HepG2 (cell line): Measurements from ENCODE around the gene PAQR5. TPM values are rescaled to one million over a fixed set of nuclear protein-coding genes. Genes with fewer than 3 reads are reported as not detected.
A peak's percentile ranks its signal among the peaks of the same experiment; 100 is the strongest.

Experiments used
- EEA1 ChIP-seq: sonication (generic); formaldehyde crosslinking; IDR thresholded peaks from 2 replicates; pipeline ENCODE4 v1.5.1; 2020; ENCODE audit warnings: mild to moderate bottlenecking, missing genetic modification reagents, borderline replicate concordance
- GATAD1 ChIP-seq: IDR thresholded peaks from 2 replicates; pipeline ENCODE4 v1.6.1; 2016; ENCODE audit warnings: missing genetic modification reagents, missing compliant biosample characterization
- GFI1 ChIP-seq: sonication (generic); formaldehyde crosslinking; IDR thresholded peaks from 2 replicates; pipeline ENCODE4 v1.5.0; 2020; ENCODE audit warnings: missing genetic modification reagents, mild to moderate bottlenecking, borderline replicate concordance
- KLF16 ChIP-seq, 2 experiments: sonication (generic) in 1 of 2; formaldehyde crosslinking in 1 of 2; IDR thresholded peaks; 2 replicates each; pipeline versions ENCODE4 v1.6.1 to v1.8.0; 2016 to 2023; ENCODE audit warnings: missing genetic modification reagents in 2 of 2, missing compliant biosample characterization in 1 of 2
- PHF21A ChIP-seq: sonication (generic); formaldehyde crosslinking; IDR thresholded peaks from 2 replicates; pipeline ENCODE4 v1.5.0; 2020; ENCODE audit warnings: mild to moderate bottlenecking, missing genetic modification reagents
- PHF8 ChIP-seq: sonication (generic); formaldehyde crosslinking; IDR thresholded peaks from 2 replicates; pipeline ENCODE4 v1.5.0; 2020; ENCODE audit warnings: missing genetic modification reagents
- RARG ChIP-seq: sonication (generic); formaldehyde crosslinking; IDR thresholded peaks from 2 replicates; pipeline ENCODE4 v1.4.0; 2020; ENCODE audit warnings: low read depth, mild to moderate bottlenecking, missing genetic modification reagents
- SOX13 ChIP-seq, 3 experiments: fragments of 450-650 bp in 1 of 3; sonication (generic) in 1 of 3; formaldehyde crosslinking in 1 of 3; IDR thresholded peaks in 2 of 3; conservative IDR thresholded peaks in 1 of 3; 2 replicates each; pipeline versions ENCODE4 v1.5.0 to v1.6.1; 2016 to 2020; ENCODE audit warnings: antibody characterized with exemption in 1 of 3, mild to moderate bottlenecking in 1 of 3, missing compliant biosample characterization in 1 of 3, missing genetic modification reagents in 1 of 3, moderate library complexity in 1 of 3
- SRY ChIP-seq: sonication (generic); formaldehyde crosslinking; IDR thresholded peaks from 2 replicates; pipeline ENCODE4 v1.8.0; 2022; ENCODE audit warnings: mild to moderate bottlenecking, missing genetic modification reagents
- TAF15 ChIP-seq: fragments of 200-400 bp; formaldehyde crosslinking; IDR thresholded peaks from one replicate; pipeline ENCODE4 v1.6.1; 2018; ENCODE audit warnings: mild to moderate bottlenecking, low read depth, low read length; ENCODE audit not compliant: poor library complexity, severe bottlenecking
- YEATS2 ChIP-seq: sonication (generic); formaldehyde crosslinking; IDR thresholded peaks from 2 replicates; pipeline ENCODE4 v1.4.0; 2020; ENCODE audit warnings: missing genetic modification reagents, borderline replicate concordance
- YEATS4 ChIP-seq: sonication (generic); formaldehyde crosslinking; IDR thresholded peaks from 2 replicates; pipeline ENCODE4 v1.4.0; 2020; ENCODE audit warnings: missing genetic modification reagents, borderline replicate concordance
- ZC3H4 ChIP-seq: sonication (generic); formaldehyde crosslinking; IDR thresholded peaks from 2 replicates; pipeline ENCODE4 v1.4.0; 2020; ENCODE audit warnings: missing genetic modification reagents, borderline replicate concordance
- ZNF350 ChIP-seq: sonication (generic); formaldehyde crosslinking; IDR thresholded peaks from 2 replicates; pipeline ENCODE4 v1.4.0; 2020; ENCODE audit warnings: mild to moderate bottlenecking, low read depth, missing genetic modification reagents, borderline replicate concordance
- ZNF460 ChIP-seq: sonication (generic); formaldehyde crosslinking; IDR thresholded peaks from 2 replicates; pipeline ENCODE4 v1.5.1; 2020; ENCODE audit warnings: missing genetic modification reagents, mild to moderate bottlenecking, borderline replicate concordance
- polyA plus RNA-seq, 8 experiments: library from polyadenylated mRNA; depleted of rRNA in 3 of 8; stranded (reverse) in 7 of 8; unstranded in 1 of 8; fragments of >200 nt; fragmentation: Illumina TruSeq in 4 of 8; extraction: Trizol in 4 of 8; gene quantifications; 2 replicates each; pipeline versions ENCODE4 v1.2.1 to v1.2.3, GENCODE V29; 2011 to 2016; ENCODE audit warnings: low read depth in 4 of 8, missing spikeins in 1 of 8, mixed read lengths in 1 of 8; ENCODE audit not compliant: insufficient read depth in 1 of 8
- total RNA-seq, 5 experiments: library from RNA; depleted of rRNA; stranded (reverse); fragments of >200 nt; fragmentation: Illumina TruSeq; extraction: Trizol; gene quantifications; 2 replicates each; pipeline ENCODE4 v1.2.3, GENCODE V29; 2016; ENCODE audit warnings: low read depth in 1 of 5
- TF ChIP-seq, protein P1 (sequence below): sonication (generic); formaldehyde crosslinking; conservative IDR thresholded peaks from 2 replicates; pipeline ENCODE4 v1.4.0; 2020; ENCODE audit warnings: mild to moderate bottlenecking, missing genetic modification reagents, moderate library complexity
- TF ChIP-seq, protein P2 (sequence below): sonication (generic); formaldehyde crosslinking; IDR thresholded peaks from 2 replicates; pipeline ENCODE4 v1.4.0; 2020; ENCODE audit warnings: missing genetic modification reagents
- TF ChIP-seq, protein P3 (sequence below): sonication (generic); formaldehyde crosslinking; IDR thresholded peaks from 2 replicates; pipeline ENCODE4 v1.5.1; 2020; ENCODE audit warnings: missing genetic modification reagents, mild to moderate bottlenecking, borderline replicate concordance
- TF ChIP-seq, protein P4 (sequence below): sonication (generic); formaldehyde crosslinking; IDR thresholded peaks from 2 replicates; pipeline ENCODE4 v1.5.0; 2020; ENCODE audit warnings: missing genetic modification reagents

The PAQR5 gene
- total and polyA plus RNA-seq, 2 of the 13 experiments (the other 11 are each of a cell fraction or from before 2014, with no cell fraction given) = 0.53 to 1.3 TPM

DNA sequence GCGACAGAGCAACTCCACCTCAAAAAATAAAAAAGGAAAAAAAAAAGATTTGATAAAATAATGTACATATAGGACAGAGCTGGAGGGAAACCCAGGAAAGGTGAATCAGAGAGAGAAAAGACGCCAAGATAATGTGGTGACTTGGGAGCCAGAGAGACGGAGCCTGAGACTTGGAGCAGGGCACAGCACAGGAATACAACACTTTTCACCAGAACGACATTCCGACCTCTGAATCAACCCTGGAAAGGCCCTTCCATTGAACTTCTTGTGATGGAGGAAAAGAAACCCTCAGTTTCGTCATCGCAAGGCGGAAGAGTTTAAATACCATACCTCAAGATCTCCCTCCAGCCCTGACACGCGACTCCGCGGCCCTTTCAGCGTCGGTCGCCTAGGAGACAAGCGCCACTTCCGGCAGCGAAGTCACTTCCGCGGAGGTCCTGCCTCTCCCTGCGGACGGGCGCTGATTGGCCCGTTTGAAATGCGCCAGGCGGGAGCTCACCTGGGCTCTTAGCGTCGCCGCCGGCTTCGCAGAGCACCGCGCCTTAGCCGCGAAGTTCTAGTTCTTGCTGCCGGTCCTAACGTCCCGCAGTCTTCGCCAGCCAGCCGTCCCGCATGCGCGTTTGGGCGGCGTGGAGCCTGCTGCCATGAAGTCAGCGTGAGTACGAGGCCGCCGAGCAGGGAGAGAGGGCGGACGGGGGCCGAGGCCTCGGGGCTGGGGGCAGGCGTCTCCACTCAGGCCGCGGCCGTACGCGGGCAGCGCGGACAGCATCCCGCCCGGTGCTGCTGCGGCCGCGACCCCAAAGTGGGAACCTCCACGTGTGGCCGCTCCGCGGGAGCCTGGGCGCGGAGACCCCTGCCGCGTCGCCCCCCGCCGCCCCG is 115.3 kb downstream of the PAQR5 start, which contains the start of gene KIF23 (continued):
- TF ChIP-seq, protein P1, sequence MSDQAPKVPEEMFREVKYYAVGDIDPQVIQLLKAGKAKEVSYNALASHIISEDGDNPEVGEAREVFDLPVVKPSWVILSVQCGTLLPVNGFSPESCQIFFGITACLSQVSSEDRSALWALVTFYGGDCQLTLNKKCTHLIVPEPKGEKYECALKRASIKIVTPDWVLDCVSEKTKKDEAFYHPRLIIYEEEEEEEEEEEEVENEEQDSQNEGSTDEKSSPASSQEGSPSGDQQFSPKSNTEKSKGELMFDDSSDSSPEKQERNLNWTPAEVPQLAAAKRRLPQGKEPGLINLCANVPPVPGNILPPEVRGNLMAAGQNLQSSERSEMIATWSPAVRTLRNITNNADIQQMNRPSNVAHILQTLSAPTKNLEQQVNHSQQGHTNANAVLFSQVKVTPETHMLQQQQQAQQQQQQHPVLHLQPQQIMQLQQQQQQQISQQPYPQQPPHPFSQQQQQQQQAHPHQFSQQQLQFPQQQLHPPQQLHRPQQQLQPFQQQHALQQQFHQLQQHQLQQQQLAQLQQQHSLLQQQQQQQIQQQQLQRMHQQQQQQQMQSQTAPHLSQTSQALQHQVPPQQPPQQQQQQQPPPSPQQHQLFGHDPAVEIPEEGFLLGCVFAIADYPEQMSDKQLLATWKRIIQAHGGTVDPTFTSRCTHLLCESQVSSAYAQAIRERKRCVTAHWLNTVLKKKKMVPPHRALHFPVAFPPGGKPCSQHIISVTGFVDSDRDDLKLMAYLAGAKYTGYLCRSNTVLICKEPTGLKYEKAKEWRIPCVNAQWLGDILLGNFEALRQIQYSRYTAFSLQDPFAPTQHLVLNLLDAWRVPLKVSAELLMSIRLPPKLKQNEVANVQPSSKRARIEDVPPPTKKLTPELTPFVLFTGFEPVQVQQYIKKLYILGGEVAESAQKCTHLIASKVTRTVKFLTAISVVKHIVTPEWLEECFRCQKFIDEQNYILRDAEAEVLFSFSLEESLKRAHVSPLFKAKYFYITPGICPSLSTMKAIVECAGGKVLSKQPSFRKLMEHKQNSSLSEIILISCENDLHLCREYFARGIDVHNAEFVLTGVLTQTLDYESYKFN (CRISPR knock-in tag) = no peak; the same call in 1 of the 2 replicates
- TF ChIP-seq GATAD1 = peak; percentile 86
- no peak for TF ChIP-seq ZNF460 (CRISPR knock-in tag)
- TF ChIP-seq, protein P2, sequence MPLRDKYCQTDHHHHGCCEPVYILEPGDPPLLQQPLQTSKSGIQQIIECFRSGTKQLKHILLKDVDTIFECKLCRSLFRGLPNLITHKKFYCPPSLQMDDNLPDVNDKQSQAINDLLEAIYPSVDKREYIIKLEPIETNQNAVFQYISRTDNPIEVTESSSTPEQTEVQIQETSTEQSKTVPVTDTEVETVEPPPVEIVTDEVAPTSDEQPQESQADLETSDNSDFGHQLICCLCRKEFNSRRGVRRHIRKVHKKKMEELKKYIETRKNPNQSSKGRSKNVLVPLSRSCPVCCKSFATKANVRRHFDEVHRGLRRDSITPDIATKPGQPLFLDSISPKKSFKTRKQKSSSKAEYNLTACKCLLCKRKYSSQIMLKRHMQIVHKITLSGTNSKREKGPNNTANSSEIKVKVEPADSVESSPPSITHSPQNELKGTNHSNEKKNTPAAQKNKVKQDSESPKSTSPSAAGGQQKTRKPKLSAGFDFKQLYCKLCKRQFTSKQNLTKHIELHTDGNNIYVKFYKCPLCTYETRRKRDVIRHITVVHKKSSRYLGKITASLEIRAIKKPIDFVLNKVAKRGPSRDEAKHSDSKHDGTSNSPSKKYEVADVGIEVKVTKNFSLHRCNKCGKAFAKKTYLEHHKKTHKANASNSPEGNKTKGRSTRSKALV = no peak; the same call in 1 of the 2 replicates
- TF ChIP-seq PHF8 (CRISPR knock-in tag) = peak; percentile 91
- TF ChIP-seq SRY (CRISPR knock-in tag) = peak; percentile 76; the same call in 1 of the 2 replicates
- no peak for TF ChIP-seq RARG (CRISPR knock-in tag)
- TF ChIP-seq EEA1 = no peak
- no peak for TF ChIP-seq ZC3H4 (CRISPR knock-in tag)
- TF ChIP-seq, protein P3, sequence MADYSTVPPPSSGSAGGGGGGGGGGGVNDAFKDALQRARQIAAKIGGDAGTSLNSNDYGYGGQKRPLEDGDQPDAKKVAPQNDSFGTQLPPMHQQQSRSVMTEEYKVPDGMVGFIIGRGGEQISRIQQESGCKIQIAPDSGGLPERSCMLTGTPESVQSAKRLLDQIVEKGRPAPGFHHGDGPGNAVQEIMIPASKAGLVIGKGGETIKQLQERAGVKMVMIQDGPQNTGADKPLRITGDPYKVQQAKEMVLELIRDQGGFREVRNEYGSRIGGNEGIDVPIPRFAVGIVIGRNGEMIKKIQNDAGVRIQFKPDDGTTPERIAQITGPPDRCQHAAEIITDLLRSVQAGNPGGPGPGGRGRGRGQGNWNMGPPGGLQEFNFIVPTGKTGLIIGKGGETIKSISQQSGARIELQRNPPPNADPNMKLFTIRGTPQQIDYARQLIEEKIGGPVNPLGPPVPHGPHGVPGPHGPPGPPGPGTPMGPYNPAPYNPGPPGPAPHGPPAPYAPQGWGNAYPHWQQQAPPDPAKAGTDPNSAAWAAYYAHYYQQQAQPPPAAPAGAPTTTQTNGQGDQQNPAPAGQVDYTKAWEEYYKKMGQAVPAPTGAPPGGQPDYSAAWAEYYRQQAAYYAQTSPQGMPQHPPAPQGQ (CRISPR knock-in tag) = no peak
- TF ChIP-seq, protein P4, sequence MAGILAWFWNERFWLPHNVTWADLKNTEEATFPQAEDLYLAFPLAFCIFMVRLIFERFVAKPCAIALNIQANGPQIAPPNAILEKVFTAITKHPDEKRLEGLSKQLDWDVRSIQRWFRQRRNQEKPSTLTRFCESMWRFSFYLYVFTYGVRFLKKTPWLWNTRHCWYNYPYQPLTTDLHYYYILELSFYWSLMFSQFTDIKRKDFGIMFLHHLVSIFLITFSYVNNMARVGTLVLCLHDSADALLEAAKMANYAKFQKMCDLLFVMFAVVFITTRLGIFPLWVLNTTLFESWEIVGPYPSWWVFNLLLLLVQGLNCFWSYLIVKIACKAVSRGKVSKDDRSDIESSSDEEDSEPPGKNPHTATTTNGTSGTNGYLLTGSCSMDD (CRISPR knock-in tag) = no peak
- TF ChIP-seq SOX13 (IDR thresholded peaks at IDR 0.05) = no peak
- no peak for TF ChIP-seq SOX13 (CRISPR knock-in tag; conservative IDR thresholded peaks at IDR 0.05 in 1 of 2, IDR thresholded peaks at IDR 0.05 in 1 of 2)
- TF ChIP-seq YEATS2 (CRISPR knock-in tag) = no peak
- TF ChIP-seq GFI1 = no peak
- TF ChIP-seq YEATS4 (CRISPR knock-in tag) = peak; percentile 95
- TF ChIP-seq KLF16 (CRISPR knock-in tag; IDR thresholded peaks at IDR 0.05) = peak in 1 of 2 experiments; percentile 65; a peak in 1 of 4 replicates
- no peak; the same call in 1 of the 2 replicates for TF ChIP-seq PHF21A (CRISPR knock-in tag)
- TF ChIP-seq TAF15 = no peak
- TF ChIP-seq ZNF350 (CRISPR knock-in tag) = no peak
